Liver (tissue), 9 donors: ENCODE results near the gene HDDC2. TPM values are rescaled to one million over a fixed set of nuclear protein-coding genes. Genes with fewer than 3 reads are reported as not detected.

Experiments
- DNase-seq: peaks from one replicate; pipeline ENCODE4 v3.0.0-alpha.2; 2017; ENCODE audit warnings: low spot score
- H3K27ac ChIP-seq, 2 donors: one replicate each; pipeline ENCODE4 v1.7.0; 2013; ENCODE audit warnings: inconsistent platforms in 2 of 2, low read length in 2 of 2, control low read depth in 1 of 2, low read depth in 1 of 2, mild to moderate bottlenecking in 1 of 2
- H3K27me3 ChIP-seq, 4 donors: one replicate each; pipeline versions ENCODE4 v1.6.1 to v1.7.0; 2013; ENCODE audit warnings: low read length in 3 of 4, inconsistent platforms in 1 of 4, mild to moderate bottlenecking in 1 of 4, moderate library complexity in 1 of 4; ENCODE audit not compliant: control insufficient read depth in 4 of 4, insufficient read depth in 4 of 4
- H3K36me3 ChIP-seq, 4 donors: one replicate each; pipeline versions ENCODE4 v1.6.1 to v1.7.0; 2013; ENCODE audit warnings: low read length in 3 of 4, mild to moderate bottlenecking in 3 of 4, low read depth in 1 of 4, moderate library complexity in 1 of 4; ENCODE audit not compliant: control insufficient read depth in 4 of 4, insufficient read depth in 3 of 4
- H3K4me1 ChIP-seq, 4 donors: one replicate each; pipeline versions ENCODE4 v1.6.1 to v1.7.0; 2013; ENCODE audit warnings: low read length in 3 of 4, mild to moderate bottlenecking in 3 of 4, moderate library complexity in 1 of 4; ENCODE audit not compliant: control insufficient read depth in 4 of 4, insufficient read depth in 4 of 4
- H3K4me3 ChIP-seq, 3 donors: one replicate each; pipeline versions ENCODE4 v1.6.1 to v1.7.0; 2013; ENCODE audit warnings: low read length in 3 of 3, control low read depth in 1 of 3, low read depth in 1 of 3, mild to moderate bottlenecking in 1 of 3
- H3K9ac ChIP-seq, 2 donors: one replicate each; pipeline ENCODE4 v1.7.0; 2013; ENCODE audit warnings: low read length in 2 of 2, mild to moderate bottlenecking in 2 of 2, moderate library complexity in 2 of 2, control low read depth in 1 of 2, low read depth in 1 of 2
- H3K9me3 ChIP-seq, 4 donors: one replicate each; pipeline versions ENCODE4 v1.6.1 to v1.7.0; 2013; ENCODE audit warnings: low read length in 3 of 4; ENCODE audit not compliant: control insufficient read depth in 4 of 4
- ATF3 ChIP-seq: IDR thresholded peaks from 2 replicates; pipeline ENCODE4 v1.6.1; 2016; ENCODE audit warnings: antibody characterized with exemption
- CTCF ChIP-seq: fragments of 150-350 bp; IDR thresholded peaks from 2 replicates; pipeline ENCODE4 v1.5.1; 2017; ENCODE audit warnings: improper control_type of control experiment, low read depth, low read length; ENCODE audit not compliant: missing input control
- EGR1 ChIP-seq, 2 donors: IDR thresholded peaks; 2 replicates each; pipeline ENCODE4 v1.6.1; 2016 to 2018; ENCODE audit warnings: antibody characterized with exemption in 2 of 2, low read depth in 2 of 2
- FOXA1 ChIP-seq: IDR thresholded peaks from 2 replicates; pipeline ENCODE4 v1.6.1; 2016; ENCODE audit warnings: antibody characterized with exemption
- FOXA2 ChIP-seq: IDR thresholded peaks from 2 replicates; pipeline ENCODE4 v1.6.1; 2016; ENCODE audit warnings: antibody characterized with exemption
- GABPA ChIP-seq, 2 donors: IDR thresholded peaks in 1 of 2; conservative IDR thresholded peaks in 1 of 2; 2 replicates each; pipeline ENCODE4 v1.6.1; 2016; ENCODE audit warnings: antibody characterized with exemption in 2 of 2, mild to moderate bottlenecking in 1 of 2, moderate library complexity in 1 of 2
- HNF4A ChIP-seq, 2 donors: conservative IDR thresholded peaks; 2 replicates each; pipeline ENCODE4 v1.6.1; 2016; ENCODE audit warnings: antibody characterized with exemption in 2 of 2, mild to moderate bottlenecking in 2 of 2
- HNF4G ChIP-seq: IDR thresholded peaks from 2 replicates; pipeline ENCODE4 v1.6.1; 2016; ENCODE audit warnings: antibody characterized with exemption
- JUND ChIP-seq, 2 donors: IDR thresholded peaks; 2 replicates each; pipeline ENCODE4 v1.6.1; 2016; ENCODE audit warnings: antibody characterized with exemption in 2 of 2
- MAX ChIP-seq: IDR thresholded peaks from 2 replicates; pipeline ENCODE4 v1.6.1; 2016; ENCODE audit warnings: antibody characterized with exemption
- NR2F2 ChIP-seq: IDR thresholded peaks from 2 replicates; pipeline ENCODE4 v1.6.1; 2016; ENCODE audit warnings: antibody characterized with exemption
- RAD21 ChIP-seq, 2 donors: IDR thresholded peaks; 2 replicates each; pipeline ENCODE4 v1.6.1; 2016; ENCODE audit warnings: antibody characterized with exemption in 2 of 2, mild to moderate bottlenecking in 2 of 2
- REST ChIP-seq: IDR thresholded peaks from 2 replicates; pipeline ENCODE4 v1.6.1; 2016; ENCODE audit warnings: antibody characterized with exemption, mild to moderate bottlenecking
- RXRA ChIP-seq, 2 donors: IDR thresholded peaks; 2 replicates each; pipeline ENCODE4 v1.6.1; 2017 to 2018; ENCODE audit warnings: antibody characterized with exemption in 2 of 2, mild to moderate bottlenecking in 1 of 2
- SP1 ChIP-seq: IDR thresholded peaks from 2 replicates; pipeline ENCODE4 v1.6.1; 2018; ENCODE audit warnings: antibody characterized with exemption, mild to moderate bottlenecking
- TAF1 ChIP-seq: conservative IDR thresholded peaks from 2 replicates; pipeline ENCODE4 v1.6.1; 2016; ENCODE audit warnings: antibody characterized with exemption, mild to moderate bottlenecking
- YY1 ChIP-seq: IDR thresholded peaks from 2 replicates; pipeline ENCODE4 v1.6.1; 2016; ENCODE audit warnings: antibody characterized with exemption, mild to moderate bottlenecking
- ZBTB33 ChIP-seq: IDR thresholded peaks from 2 replicates; pipeline ENCODE4 v1.6.1; 2016; ENCODE audit warnings: antibody characterized with exemption
- WGBS: extraction: QIAGEN DNeasy Blood & Tissue Kit; methylation state at CpG from one replicate; pipeline ENCODE4 v1.1.7; 2013; 5-methylcytosine and 5-hydroxymethylcytosine counted together
- polyA plus RNA-seq, 2 donors: library from polyadenylated mRNA; stranded (reverse) in 1 of 2; unstranded in 1 of 2; fragments of 200-250 nt in 1 of 2; fragments of >200 nt in 1 of 2; fragmentation: Nextera tagmentation in 1 of 2; extraction: Ambion mirVana in 1 of 2; gene quantifications; one replicate each; pipeline versions ENCODE4 v1.2.1 to v1.2.3, GENCODE V29; 2013 to 2015
- total RNA-seq, 2 donors: library from RNA; depleted of rRNA; stranded (reverse); fragments of >200 nt; gene quantifications; one replicate each; pipeline ENCODE4 v1.2.3, GENCODE V29; 2014
- donor health status: healthy.
- donor health status: healthy.
- donor health status: healthy.
- donor health status: healthy.
- donor health status: healthy.

Gene HDDC2
- total and polyA plus RNA-seq, 4 donors: 8.8 to 21.0 (median 11.8) TPM

GRCh38 chr6:125294036-125294435 lies 7.7 kb downstream of the HDDC2 start:
- DNase-seq: no peak
- H3K36me3 ChIP-seq: peaks cover 3 to 26% (median 7%) of the 10 kb centered on the region in 4 donors
- H3K4me1 ChIP-seq: peaks cover 3 to 16% (median 6%) of the 10 kb centered on the region in 4 donors
- H3K9ac ChIP-seq: no peak overlapping the region
- no peak for TF ChIP-seq TAF1
- no peak for TF ChIP-seq CTCF
- no peak for TF ChIP-seq EGR1 (IDR thresholded peaks at IDR 0.05; ENCODE audit: low read depth in 2 of 2)
- TF ChIP-seq FOXA2: no peak
- no peak for TF ChIP-seq REST
- TF ChIP-seq MAX: no peak
- no peak for TF ChIP-seq JUND (IDR thresholded peaks at IDR 0.05)
- no peak for TF ChIP-seq GABPA (IDR thresholded peaks at IDR 0.05 in 1 of 2, conservative IDR thresholded peaks at IDR 0.05 in 1 of 2)
- TF ChIP-seq FOXA1: no peak
- TF ChIP-seq RXRA (IDR thresholded peaks at IDR 0.05): no peak
- TF ChIP-seq ATF3: no peak
- TF ChIP-seq SP1: no peak
- no peak for TF ChIP-seq YY1
- no peak for TF ChIP-seq RAD21 (IDR thresholded peaks at IDR 0.05)
- no peak for TF ChIP-seq HNF4A (conservative IDR thresholded peaks at IDR 0.05)
- TF ChIP-seq NR2F2: no peak
- no peak for TF ChIP-seq ZBTB33
- no peak for TF ChIP-seq HNF4G
- 96% methylated on average over 1 of the region's 1 CpG for WGBS
- H3K9me3 ChIP-seq: no peaks in the 10 kb centered on the region
- no peak overlapping the region for H3K4me3 ChIP-seq
- no peaks in the 10 kb centered on the region for H3K27me3 ChIP-seq
- no peak overlapping the region for H3K27ac ChIP-seq
